Kidney (tissue), 14 donors: ENCODE results near the gene TMEM203. TPM values are rescaled to one million over a fixed set of nuclear protein-coding genes. Genes with fewer than 3 reads are reported as not detected.
A peak's percentile ranks its signal among the peaks of the same experiment; 100 is the strongest.

Source experiments
- DNase-seq, 5 donors: peaks; one replicate each; pipeline ENCODE4 v3.0.0-alpha.2; 2013 to 2020
- FAIRE-seq: peaks from 2 replicates; lab custom pipeline; 2012; peaks lifted over from hg19 to GRCh38; lab: Jason Lieb, UNC
- H3K27ac ChIP-seq, 2 donors: one replicate each; pipeline ENCODE4 v1.7.0; 2013; ENCODE audit warnings: low read depth in 2 of 2, low read length in 2 of 2, inconsistent platforms in 1 of 2
- H3K27me3 ChIP-seq: one replicate; pipeline ENCODE4 v1.7.1; 2013; ENCODE audit warnings: low read length, inconsistent platforms; ENCODE audit not compliant: control insufficient read depth, insufficient read depth
- H3K36me3 ChIP-seq, 3 donors: one replicate each; pipeline versions ENCODE4 v1.7.0 to v1.7.1; 2013; ENCODE audit warnings: low read length in 3 of 3, control low read depth in 1 of 3, inconsistent platforms in 1 of 3; ENCODE audit not compliant: insufficient read depth in 3 of 3, control insufficient read depth in 2 of 3
- H3K4me1 ChIP-seq, 3 donors: one replicate each; pipeline versions ENCODE4 v1.7.0 to v1.7.1; 2013; ENCODE audit warnings: low read length in 3 of 3, inconsistent platforms in 1 of 3, low read depth in 1 of 3; ENCODE audit not compliant: control insufficient read depth in 2 of 3, insufficient read depth in 2 of 3
- H3K4me3 ChIP-seq, 3 donors: one replicate each; pipeline versions ENCODE4 v1.7.0 to v1.8.1; 2013; ENCODE audit warnings: low read length in 3 of 3, control low read depth in 1 of 3, inconsistent platforms in 1 of 3
- H3K9ac ChIP-seq, 3 donors: one replicate each; pipeline versions ENCODE4 v1.7.0 to v1.7.1; 2013; ENCODE audit warnings: low read length in 3 of 3, control low read depth in 1 of 3, inconsistent platforms in 1 of 3
- H3K9me3 ChIP-seq, 3 donors: one replicate each; pipeline versions ENCODE4 v1.7.0 to v1.7.1; 2013; ENCODE audit warnings: low read length in 3 of 3, control low read depth in 1 of 3, inconsistent platforms in 1 of 3; ENCODE audit not compliant: control insufficient read depth in 2 of 3, insufficient read depth in 1 of 3
- CTCF ChIP-seq: IDR thresholded peaks from 3 replicates; pipeline ENCODE4 v1.5.1; 2012; ENCODE audit warnings: mild to moderate bottlenecking, moderate library complexity, borderline replicate concordance; ENCODE audit not compliant: insufficient read depth; ENCODE audit errors: extremely low read depth
- intact Hi-C: fragments of 100-400 bp; cut with DNase I; formaldehyde crosslinking; loops from one replicate; pipeline ENCODE4 v1.11.1; 2022
- polyA plus RNA-seq: library from polyadenylated mRNA; stranded (reverse); fragments of 350-450 nt; fragmentation: Illumina TruSeq; extraction: RNeasy Lipid Tissue Mini Kit (QIAGEN cat#74804); gene quantifications from one replicate; pipeline ENCODE4 v1.2.3, GENCODE V29; 2014; ENCODE audit warnings: low read depth, low replicate concordance; ENCODE audit not compliant: insufficient read depth
- total RNA-seq: library from RNA; stranded (reverse); fragmentation: NEBNext Ultra II Directional; extraction: Animal tissue kit (Norgen Biotek cat#: 25700); gene quantifications from one replicate; pipeline ENCODE4 v1.2.1, GENCODE V29; 2021
- donor health status: control.
- donor health status: control.
- donor health status: control.
- donor health status: control.
- donor health status: control.
- donor health status: DM: yes; HTN: yes; CAD: no.
- donor health status: Normal renal cell carcinoma (clear cell type).

The TMEM203 gene
- total and polyA plus RNA-seq, 2 donors from 2014 or later: 36.3 to 53.5 TPM

DNA sequence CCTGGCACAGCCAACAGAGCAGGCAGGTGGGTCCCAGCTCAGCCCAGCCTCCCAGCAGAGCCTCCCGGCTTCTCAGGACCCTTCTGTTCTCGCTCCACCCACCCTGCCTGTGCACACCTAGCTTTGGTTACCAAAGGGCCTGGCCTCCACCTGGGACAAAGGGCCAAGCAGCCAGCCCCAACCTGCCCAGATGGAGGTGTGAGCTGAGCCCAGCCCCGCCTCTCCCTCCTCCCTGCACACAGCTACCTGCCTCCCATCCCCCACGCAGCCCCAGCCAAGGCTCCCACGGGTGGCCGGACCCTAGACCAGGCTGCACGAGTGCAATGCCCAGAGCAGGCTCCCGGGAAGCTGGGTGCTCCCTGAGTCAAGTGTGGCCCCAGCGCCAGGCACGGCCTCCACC is 10.5 kb downstream of the TMEM203 start:
- intact Hi-C loops: no loop called here
- peaks cover 0 to 55% (median 17%) of the 10 kb centered on the region in 3 donors for H3K4me1 ChIP-seq
- FAIRE-seq (no peak), DNase-seq (no peak)
- H3K27me3 ChIP-seq: no peaks in the 10 kb centered on the region
- TF ChIP-seq CTCF: no peak
- no peak overlapping the region for H3K4me3 ChIP-seq
- peak overlapping the region in 1 of 2 donors; percentile 65 for H3K27ac ChIP-seq
- no peaks in the 10 kb centered on the region for H3K9me3 ChIP-seq
- H3K9ac ChIP-seq: peak overlapping the region in 1 of 3 donors; percentile 19
- H3K36me3 ChIP-seq: peaks cover 0 to 9% (median 4%) of the 10 kb centered on the region in 3 donors

GRCh38 chr9:137194388-137194787 is 11.1 kb downstream of the TMEM203 start:
- intact Hi-C loops: no loop called here
- peak overlapping the region in 1 of 3 donors; percentile 19 for H3K9ac ChIP-seq
- H3K27me3 ChIP-seq: no peaks in the 10 kb centered on the region
- H3K4me1 ChIP-seq: peaks cover 0 to 58% (median 22%) of the 10 kb centered on the region in 3 donors
- FAIRE-seq (no peak), DNase-seq (no peak)
- no peak for TF ChIP-seq CTCF
- no peak overlapping the region for H3K4me3 ChIP-seq
- H3K27ac ChIP-seq: peak overlapping the region; percentile 57 to 61
- no peaks in the 10 kb centered on the region for H3K9me3 ChIP-seq
- peaks cover 0 to 9% (median 4%) of the 10 kb centered on the region in 3 donors for H3K36me3 ChIP-seq

- intact Hi-C loops: no loop called here
- FAIRE-seq (no peak), DNase-seq (no peak)
- Histone ChIP-seq H3K9me3 (no peaks in the 10 kb centered on the region), H3K9ac (no peak overlapping the region), H3K27me3 (no peaks in the 10 kb centered on the region), H3K4me1 (peaks cover 0 to 56% (median 24%) of the 10 kb centered on the region in 3 donors), H3K36me3 (peaks cover 0 to 9% (median 4%) of the 10 kb centered on the region in 3 donors), H3K4me3 (no peak overlapping the region), H3K27ac (peak overlapping the region in 1 of 2 donors; percentile 57)
- no peak for TF ChIP-seq CTCF
Measured at GRCh38 chr9:137193771-137194170, 11.7 kb downstream of the TMEM203 start.

GRCh38 chr9:137192859-137193258 is 12.6 kb downstream of the TMEM203 start:
- intact Hi-C loops: no loop called here
- FAIRE-seq: no peak
- H3K4me1 ChIP-seq: peaks cover 0 to 50% (median 21%) of the 10 kb centered on the region in 3 donors

More at GRCh38 chr9:137192859-137193258, 12.6 kb downstream of the TMEM203 start:
- no peak for TF ChIP-seq CTCF
- no peak for DNase-seq
- H3K4me3 ChIP-seq: no peak overlapping the region
- no peaks in the 10 kb centered on the region for H3K27me3 ChIP-seq
- H3K9me3 ChIP-seq: no peaks in the 10 kb centered on the region
- H3K9ac ChIP-seq: no peak overlapping the region
- no peak overlapping the region for H3K27ac ChIP-seq
- H3K36me3 ChIP-seq: peaks cover 0 to 9% (median 4%) of the 10 kb centered on the region in 3 donors
